Immature natural killer cell (primary cell): ENCODE data around the gene ACBD7. TPM values are rescaled to one million over a fixed set of nuclear protein-coding genes. Genes with fewer than 3 reads are reported as not detected.

Experiments
- DNase-seq, 3 donors: peaks; one replicate each; pipeline ENCODE4 v3.0.0; 2022; ENCODE audit warnings: mixed read lengths in 1 of 3
- H3K27ac Mint-ChIP-seq, 6 donors: one replicate each; pipeline ENCODE4 v1.8.0; 2020; ENCODE audit warnings: mixed read lengths in 6 of 6, mild to moderate bottlenecking in 5 of 6, inconsistent platforms in 4 of 6, moderate library complexity in 3 of 6
- H3K27me3 Mint-ChIP-seq, 3 donors: one replicate each; pipeline ENCODE4 v1.8.0; 2020 to 2021; ENCODE audit warnings: low read depth in 3 of 3, mild to moderate bottlenecking in 3 of 3, mixed read lengths in 3 of 3, moderate library complexity in 3 of 3, inconsistent platforms in 1 of 3
- H3K36me3 Mint-ChIP-seq, 3 donors: one replicate each; pipeline ENCODE4 v1.8.0; 2020; ENCODE audit warnings: mixed read lengths in 3 of 3, inconsistent platforms in 2 of 3, mild to moderate bottlenecking in 2 of 3
- H3K4me1 Mint-ChIP-seq, 2 donors: one replicate each; pipeline ENCODE4 v1.8.0; 2020; ENCODE audit warnings: inconsistent platforms in 2 of 2, mild to moderate bottlenecking in 2 of 2, mixed read lengths in 2 of 2, moderate library complexity in 1 of 2
- H3K4me3 Mint-ChIP-seq, 5 donors: one replicate each; pipeline ENCODE4 v1.8.0; 2020; ENCODE audit warnings: mild to moderate bottlenecking in 5 of 5, mixed read lengths in 5 of 5, inconsistent platforms in 3 of 5, moderate library complexity in 3 of 5
- H3K9me3 Mint-ChIP-seq, 6 donors: one replicate each; pipeline ENCODE4 v1.8.0; 2020; ENCODE audit warnings: mild to moderate bottlenecking in 6 of 6, mixed read lengths in 6 of 6, inconsistent platforms in 4 of 6, moderate library complexity in 3 of 6
- polyA plus RNA-seq, 3 donors: library from polyadenylated mRNA; unstranded; fragments of 300-500 nt; fragmentation: Illumina TruSeq; gene quantifications; one replicate each; pipeline ENCODE4 v1.2.3, GENCODE V29; 2021

The ACBD7 gene
- polyA plus RNA-seq, 3 donors from 2014 or later: not detected

GRCh38 chr10:15113766-15114165 is 25.2 kb upstream of the ACBD7 start:
- Mint-ChIP-seq H3K4me1 (no peaks in the 10 kb centered on the region), H3K27me3 (no peaks in the 10 kb centered on the region), H3K4me3 (no peak overlapping the region), H3K36me3 (peaks cover 4 to 16% (median 9%) of the 10 kb centered on the region in 3 donors), H3K9me3 (no peaks in the 10 kb centered on the region), H3K27ac (no peak overlapping the region)
- no peak for DNase-seq

GRCh38 chr10:15112657-15113056 is 24.1 kb upstream of the ACBD7 start:
- Mint-ChIP-seq H3K4me1 (no peaks in the 10 kb centered on the region), H3K9me3 (no peaks in the 10 kb centered on the region), H3K4me3 (no peak overlapping the region), H3K36me3 (peaks cover 4 to 20% (median 12%) of the 10 kb centered on the region in 3 donors), H3K27me3 (no peaks in the 10 kb centered on the region), H3K27ac (no peak overlapping the region)
- no peak for DNase-seq

- Mint-ChIP-seq H3K27me3 (peaks cover 0 to 3% (median 3%) of the 10 kb centered on the region in 3 donors), H3K27ac (peak overlapping the region; percentile 5 to 76 (median 42)), H3K4me3 (no peak overlapping the region), H3K4me1 (peaks cover 6 to 7% of the 10 kb centered on the region in 2 donors), H3K36me3 (peaks cover 8 to 25% (median 22%) of the 10 kb centered on the region in 3 donors), H3K9me3 (no peaks in the 10 kb centered on the region)
- DNase-seq: peak; percentile 51 to 56 (median 54)
Measured at GRCh38 chr10:15106352-15107013, 17.9 kb upstream of the ACBD7 start.

- Mint-ChIP-seq H3K4me3 (no peak overlapping the region), H3K9me3 (no peaks in the 10 kb centered on the region), H3K36me3 (peaks cover 4 to 22% (median 19%) of the 10 kb centered on the region in 3 donors), H3K27me3 (peaks cover 3 to 7% (median 3%) of the 10 kb centered on the region in 3 donors), H3K27ac (peak overlapping the region in 2 of 6 donors; percentile 32 to 50), H3K4me1 (peaks cover 17 to 29% of the 10 kb centered on the region in 2 donors)
- DNase-seq: no peak
Measured at GRCh38 chr10:15103513-15103912, 14.9 kb upstream of the ACBD7 start.

- H3K27me3 Mint-ChIP-seq: peaks cover 16 to 20% (median 16%) of the 10 kb centered on the region in 3 donors
- peak overlapping the region in 5 of 6 donors; percentile 62 to 74 (median 64) for H3K27ac Mint-ChIP-seq
- peaks cover 32 to 43% of the 10 kb centered on the region in 2 donors for H3K4me1 Mint-ChIP-seq
- H3K36me3 Mint-ChIP-seq: peaks cover 4 to 19% (median 11%) of the 10 kb centered on the region in 3 donors
- DNase-seq: no peak
- peak overlapping the region in 2 of 5 donors; percentile 23 to 26 for H3K4me3 Mint-ChIP-seq
- H3K9me3 Mint-ChIP-seq: no peaks in the 10 kb centered on the region
Measured at GRCh38 chr10:15099886-15100285, 11.3 kb upstream of the ACBD7 start.

GRCh38 chr10:15097011-15097812 is 8.6 kb upstream of the ACBD7 start, which contains the start of gene RPP38:
TSS of gene RPP38 (plus strand) at chr10:15097355. CDS start at chr10:15103315, 5,960 bp downstream.
- Mint-ChIP-seq H3K36me3 (peaks cover 0 to 10% (median 0%) of the 10 kb centered on the region in 3 donors), H3K4me1 (peaks cover 32 to 43% of the 10 kb centered on the region in 2 donors), H3K9me3 (no peaks in the 10 kb centered on the region), H3K27ac (peak within 1 kb of the TSS; percentile 91 to 100 (median 98)), H3K4me3 (peak within 1 kb of the TSS; percentile 94 to 99 (median 97)), H3K27me3 (peaks cover 16 to 20% (median 17%) of the 10 kb centered on the region in 3 donors)
- peak; percentile 96 to 97 (median 97) for DNase-seq

GRCh38 chr10:15096661-15097010 is 8.1 kb upstream of the ACBD7 start:
- Mint-ChIP-seq H3K4me3 (peak overlapping the region; percentile 88 to 99 (median 97)), H3K27me3 (peaks cover 16 to 20% (median 18%) of the 10 kb centered on the region in 3 donors), H3K4me1 (peaks cover 31 to 43% of the 10 kb centered on the region in 2 donors), H3K27ac (peak overlapping the region; percentile 74 to 100 (median 92)), H3K9me3 (no peaks in the 10 kb centered on the region), H3K36me3 (peaks cover 0 to 6% (median 0%) of the 10 kb centered on the region in 3 donors)
- DNase-seq: no peak

GRCh38 chr10:15092855-15093408 is 4.4 kb upstream of the ACBD7 start:
- Mint-ChIP-seq H3K36me3 (no peaks in the 10 kb centered on the region), H3K27me3 (peaks cover 10 to 15% (median 15%) of the 10 kb centered on the region in 3 donors), H3K27ac (no peak overlapping the region), H3K4me3 (no peak overlapping the region), H3K4me1 (peaks cover 16 to 17% of the 10 kb centered on the region in 2 donors), H3K9me3 (no peaks in the 10 kb centered on the region)
- no peak for DNase-seq

- peaks cover 0 to 2% (median 0%) of the 10 kb centered on the region in 6 donors for H3K9me3 Mint-ChIP-seq
- no peak overlapping the region for H3K4me3 Mint-ChIP-seq
- no peak for DNase-seq
- H3K27ac Mint-ChIP-seq: no peak overlapping the region
- H3K36me3 Mint-ChIP-seq: no peaks in the 10 kb centered on the region
- H3K4me1 Mint-ChIP-seq: peaks cover 5 to 6% of the 10 kb centered on the region in 2 donors
- H3K27me3 Mint-ChIP-seq: peaks cover 0 to 7% (median under 1%) of the 10 kb centered on the region in 3 donors
Measured at GRCh38 chr10:15091418-15091817, 2.8 kb upstream of the ACBD7 start.

- peak in 1 of 3 donors; percentile 8 for DNase-seq
- Mint-ChIP-seq H3K9me3 (peaks cover 0 to 2% (median 0%) of the 10 kb centered on the region in 6 donors), H3K4me1 (no peaks in the 10 kb centered on the region), H3K36me3 (no peaks in the 10 kb centered on the region), H3K27ac (no peak overlapping the region), H3K27me3 (peaks cover 0 to 4% (median 2%) of the 10 kb centered on the region in 3 donors), H3K4me3 (peak overlapping the region in 1 of 5 donors; percentile 5)
Measured at GRCh38 chr10:15084502-15084922, 4.1 kb downstream of the ACBD7 start.

- no peak overlapping the region for H3K27ac Mint-ChIP-seq
- no peak for DNase-seq
- peaks cover 0 to 2% (median 0%) of the 10 kb centered on the region in 6 donors for H3K9me3 Mint-ChIP-seq
- peak overlapping the region in 1 of 5 donors; percentile 5 for H3K4me3 Mint-ChIP-seq
- no peaks in the 10 kb centered on the region for H3K4me1 Mint-ChIP-seq
- no peaks in the 10 kb centered on the region for H3K36me3 Mint-ChIP-seq
- peaks cover 2 to 4% (median 2%) of the 10 kb centered on the region in 3 donors for H3K27me3 Mint-ChIP-seq
Measured at GRCh38 chr10:15083674-15084501, 4.7 kb downstream of the ACBD7 start.

- no peak overlapping the region for H3K27ac Mint-ChIP-seq
- H3K4me1 Mint-ChIP-seq: no peaks in the 10 kb centered on the region
- no peaks in the 10 kb centered on the region for H3K36me3 Mint-ChIP-seq
- peaks cover 0 to 2% (median 2%) of the 10 kb centered on the region in 3 donors for H3K27me3 Mint-ChIP-seq
- no peak for DNase-seq
- no peak overlapping the region for H3K4me3 Mint-ChIP-seq
- H3K9me3 Mint-ChIP-seq: no peaks in the 10 kb centered on the region
Measured at GRCh38 chr10:15075421-15075820, 13.2 kb downstream of the ACBD7 start.

- H3K27me3 Mint-ChIP-seq: peaks cover 0 to 3% (median 0%) of the 10 kb centered on the region in 3 donors
- H3K36me3 Mint-ChIP-seq: no peaks in the 10 kb centered on the region
- H3K4me3 Mint-ChIP-seq: no peak overlapping the region
- no peaks in the 10 kb centered on the region for H3K9me3 Mint-ChIP-seq
- no peaks in the 10 kb centered on the region for H3K4me1 Mint-ChIP-seq
- H3K27ac Mint-ChIP-seq: no peak overlapping the region
- no peak for DNase-seq
Measured at GRCh38 chr10:15072358-15072757, 16.2 kb downstream of the ACBD7 start.
